Neuronal stem cell (in vitro differentiated cells): ENCODE measurements around the gene CARHSP1.

Experiments used
- DNase-seq: peaks from one replicate; pipeline ENCODE4 v3.0.0-alpha.2; 2013; ENCODE audit warnings: low spot score
- H2AFZ ChIP-seq: one replicate; pipeline ENCODE4 v1.6.1; 2013; ENCODE audit warnings: mild to moderate bottlenecking, low read length, inconsistent platforms
- H2AK5ac ChIP-seq: 2 replicates; pipeline ENCODE4 v1.6.1; 2013; ENCODE audit warnings: low read depth, mild to moderate bottlenecking, inconsistent platforms, low read length, moderate library complexity, mixed read lengths
- H2BK120ac ChIP-seq: 2 replicates; pipeline ENCODE4 v1.6.1; 2013; ENCODE audit warnings: low read depth, mild to moderate bottlenecking, inconsistent platforms, low read length, moderate library complexity, mixed read lengths
- H2BK12ac ChIP-seq: one replicate; pipeline ENCODE4 v1.6.1; 2013; ENCODE audit warnings: low read length, inconsistent platforms
- H2BK15ac ChIP-seq: 2 replicates; pipeline ENCODE4 v1.6.1; 2013; ENCODE audit warnings: mild to moderate bottlenecking, low read length, inconsistent platforms, mixed read lengths
- H2BK5ac ChIP-seq: one replicate; pipeline ENCODE4 v1.6.1; 2013; ENCODE audit warnings: inconsistent platforms, mild to moderate bottlenecking, low read length, moderate library complexity
- H3K14ac ChIP-seq: one replicate; pipeline ENCODE4 v1.6.1; 2013; ENCODE audit warnings: low read length, inconsistent platforms
- H3K18ac ChIP-seq: 2 replicates; pipeline ENCODE4 v1.6.1; 2013; ENCODE audit warnings: low read length, inconsistent platforms
- H3K23ac ChIP-seq: 2 replicates; pipeline ENCODE4 v1.6.1; 2013; ENCODE audit warnings: low read depth, mild to moderate bottlenecking, mixed read lengths, low read length, inconsistent platforms; ENCODE audit not compliant: poor library complexity
- H3K27ac ChIP-seq: replicated peaks from 3 replicates; pipeline ENCODE4 v1.5.1; 2013; ENCODE audit warnings: low read length, inconsistent platforms
- H3K27me3 ChIP-seq, 3 experiments: 2 replicates each; pipeline ENCODE4 v1.6.1; 2013; ENCODE audit warnings: low read length in 3 of 3, mild to moderate bottlenecking in 2 of 3, inconsistent platforms in 1 of 3, low read depth in 1 of 3, mixed read lengths in 1 of 3, moderate library complexity in 1 of 3; ENCODE audit not compliant: control insufficient read depth in 3 of 3, insufficient read depth in 3 of 3
- H3K36me3 ChIP-seq, 2 donors: replicated peaks in 1 of 2; 2 replicates each; pipeline ENCODE4 v1.6.1; 2013; ENCODE audit warnings: low read length in 2 of 2; ENCODE audit not compliant: control insufficient read depth in 2 of 2, insufficient read depth in 2 of 2
- H3K4ac ChIP-seq: 2 replicates; pipeline ENCODE4 v1.6.1; 2013; ENCODE audit warnings: inconsistent platforms, mild to moderate bottlenecking, low read length, moderate library complexity
- H3K4me1 ChIP-seq, 2 donors: 1 replicate in 1 of 2; 2 replicates in 1 of 2; pipeline ENCODE4 v1.6.1; 2013; ENCODE audit warnings: low read length in 2 of 2, low read depth in 1 of 2; ENCODE audit not compliant: control insufficient read depth in 2 of 2, insufficient read depth in 1 of 2
- H3K4me2 ChIP-seq: one replicate; pipeline ENCODE4 v1.6.1; 2013; ENCODE audit warnings: mild to moderate bottlenecking, low read length, inconsistent platforms; ENCODE audit not compliant: insufficient read depth, poor library complexity, severe bottlenecking
- H3K4me3 ChIP-seq, 2 donors: 2 replicates each; pipeline ENCODE4 v1.5.1; 2013; ENCODE audit warnings: low read length in 2 of 2, mild to moderate bottlenecking in 2 of 2, inconsistent platforms in 1 of 2, moderate library complexity in 1 of 2
- H3K79me1 ChIP-seq: one replicate; pipeline ENCODE4 v1.6.1; 2013; ENCODE audit warnings: low read depth, mild to moderate bottlenecking, inconsistent platforms, low read length, moderate library complexity
- H3K9ac ChIP-seq: one replicate; pipeline ENCODE4 v1.6.1; 2013; ENCODE audit warnings: mild to moderate bottlenecking, low read depth, low read length, inconsistent platforms; ENCODE audit not compliant: poor library complexity
- H3K9me3 ChIP-seq, 2 donors: replicated peaks in 1 of 2; 2 replicates each; pipeline versions ENCODE3 to v1.6.1; 2013; ENCODE audit warnings: low read length in 2 of 2, mild to moderate bottlenecking in 2 of 2, inconsistent platforms in 1 of 2, low read depth in 1 of 2, mixed read lengths in 1 of 2, moderate library complexity in 1 of 2; ENCODE audit not compliant: control insufficient read depth in 2 of 2, insufficient read depth in 1 of 2
- H4K8ac ChIP-seq: one replicate; pipeline ENCODE4 v1.6.1; 2013; ENCODE audit warnings: low read depth, mild to moderate bottlenecking, inconsistent platforms, low read length, moderate library complexity
- H4K91ac ChIP-seq: one replicate; pipeline ENCODE4 v1.6.1; 2013; ENCODE audit warnings: low read length, low read depth, mild to moderate bottlenecking, inconsistent platforms; ENCODE audit not compliant: poor library complexity
- WGBS, 2 donors: extraction: QIAGEN DNeasy Blood & Tissue Kit; methylation state at CpG; one replicate each; pipeline ENCODE4 v1.1.7; 2013; ENCODE audit warnings: missing lambda C conversion rate in 2 of 2, mixed read lengths in 1 of 2; ENCODE audit not compliant: insufficient read length in 2 of 2, insufficient replicate concordance in 1 of 2; ENCODE audit errors: extremely low coverage in 2 of 2; 5-methylcytosine and 5-hydroxymethylcytosine counted together

Gene CARHSP1

GRCh38 chr16:8814095-8814806 is 54.6 kb downstream of the CARHSP1 start:
- no peak for DNase-seq
- peaks cover 15 to 91% of the 10 kb centered on the region in 2 donors for H3K36me3 ChIP-seq

GRCh38 chr16:8812162-8812843 is 56.5 kb downstream of the CARHSP1 start:
- H3K27me3 ChIP-seq, result no peaks in the 10 kb centered on the region
- H3K23ac ChIP-seq, result no peak overlapping the region
- no peak overlapping the region for H4K8ac ChIP-seq
- H3K27ac ChIP-seq, result no peak overlapping the region
- H4K91ac ChIP-seq, result no peak overlapping the region
- no peaks in the 10 kb centered on the region for H3K9me3 ChIP-seq
- H2BK120ac ChIP-seq, result no peak overlapping the region
- no peak overlapping the region for H2AK5ac ChIP-seq
- peaks cover 2% of the 10 kb centered on the region for H3K79me1 ChIP-seq
- no peak overlapping the region for H3K4me2 ChIP-seq
- DNase-seq, result no peak
- H3K4me1 ChIP-seq, result no peaks in the 10 kb centered on the region
- H3K36me3 ChIP-seq, result peaks cover 23 to 94% of the 10 kb centered on the region in 2 donors
- no peak overlapping the region for H3K9ac ChIP-seq
- no peak overlapping the region for H2AFZ ChIP-seq
- no peak overlapping the region for H3K18ac ChIP-seq
- H2BK15ac ChIP-seq, result no peak overlapping the region
- H3K4me3 ChIP-seq, result no peak overlapping the region
- H2BK12ac ChIP-seq, result no peak overlapping the region
- no CpG with 5 or more reads among the region's 12 CpGs for WGBS, 2 donors
- no peak overlapping the region for H3K14ac ChIP-seq
- H2BK5ac ChIP-seq, result no peak overlapping the region
- no peak overlapping the region for H3K4ac ChIP-seq

More at GRCh38 chr16:8814095-8814806, 54.6 kb downstream of the CARHSP1 start:
- no peak overlapping the region for H3K4me2 ChIP-seq
- no peak overlapping the region for H2AK5ac ChIP-seq
- H4K8ac ChIP-seq, result no peak overlapping the region
- H4K91ac ChIP-seq, result no peak overlapping the region
- H3K27ac ChIP-seq, result no peak overlapping the region
- no peak overlapping the region for H2BK12ac ChIP-seq
- H3K4me3 ChIP-seq, result no peak overlapping the region
- H2BK120ac ChIP-seq, result no peak overlapping the region
- H3K4me1 ChIP-seq, result peaks cover 0 to 5% of the 10 kb centered on the region in 2 donors
- no peaks in the 10 kb centered on the region for H3K9me3 ChIP-seq
- H3K18ac ChIP-seq, result no peak overlapping the region
- H2AFZ ChIP-seq, result no peak overlapping the region
- H2BK5ac ChIP-seq, result no peak overlapping the region
- no peaks in the 10 kb centered on the region for H3K27me3 ChIP-seq
- WGBS, 2 donors, result no CpG with 5 or more reads among the region's 14 CpGs
- H3K79me1 ChIP-seq, result peaks cover 2% of the 10 kb centered on the region
- H2BK15ac ChIP-seq, result no peak overlapping the region
- H3K14ac ChIP-seq, result no peak overlapping the region
- no peak overlapping the region for H3K9ac ChIP-seq
- H3K23ac ChIP-seq, result no peak overlapping the region
- no peak overlapping the region for H3K4ac ChIP-seq

GRCh38 chr16:8808613-8809353 is 60.0 kb downstream of the CARHSP1 start:
- peaks cover 23 to 97% of the 10 kb centered on the region in 2 donors for H3K36me3 ChIP-seq
- no peak overlapping the region for H2BK15ac ChIP-seq
- H3K79me1 ChIP-seq, result no peaks in the 10 kb centered on the region
- no peak overlapping the region for H2BK5ac ChIP-seq
- H3K4me1 ChIP-seq, result no peaks in the 10 kb centered on the region
- whole genome bisulfite sequencing, 2 donors, result no CpG with 5 or more reads among the region's 11 CpGs
- no peak overlapping the region for H3K4ac ChIP-seq
- H3K27me3 ChIP-seq, result no peaks in the 10 kb centered on the region
- no peak overlapping the region for H3K27ac ChIP-seq
- no peak overlapping the region for H2AK5ac ChIP-seq
- no peak overlapping the region for H3K4me3 ChIP-seq
- H3K14ac ChIP-seq, result no peak overlapping the region
- no peak overlapping the region for H3K23ac ChIP-seq
- no peaks in the 10 kb centered on the region for H3K9me3 ChIP-seq
- H3K4me2 ChIP-seq, result no peak overlapping the region
- no peak overlapping the region for H3K18ac ChIP-seq
- H2AFZ ChIP-seq, result no peak overlapping the region
- no peak overlapping the region for H2BK12ac ChIP-seq
- H4K8ac ChIP-seq, result no peak overlapping the region
- no peak overlapping the region for H3K9ac ChIP-seq
- no peak overlapping the region for H4K91ac ChIP-seq
- no peak overlapping the region for H2BK120ac ChIP-seq
- DNase-seq, result no peak

DNA sequence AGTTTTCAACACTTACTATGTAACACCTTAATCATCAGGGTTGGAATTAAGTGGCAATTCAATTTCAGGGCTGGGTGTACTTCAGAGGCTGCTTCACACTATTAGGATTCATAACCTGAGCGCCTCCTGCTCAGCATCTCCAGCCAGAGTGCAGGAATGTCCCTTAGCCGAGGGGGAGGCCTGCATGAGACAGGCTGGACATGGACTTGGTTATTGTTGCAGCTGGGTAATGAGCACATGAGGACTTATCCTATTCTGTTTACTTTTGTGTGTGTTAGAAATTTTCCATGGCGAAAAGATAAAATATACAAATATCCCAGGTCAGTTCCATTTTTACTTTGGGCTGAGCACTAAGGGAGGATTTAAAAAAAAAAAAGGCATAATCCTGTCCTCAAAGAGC is 60.8 kb downstream of the CARHSP1 start:
- H3K18ac ChIP-seq, result no peak overlapping the region
- H3K9ac ChIP-seq, result no peak overlapping the region
- no peak overlapping the region for H3K4me2 ChIP-seq
- no peak overlapping the region for H2BK5ac ChIP-seq
- H3K4me1 ChIP-seq, result no peaks in the 10 kb centered on the region
- no peak overlapping the region for H2BK15ac ChIP-seq
- H3K79me1 ChIP-seq, result no peaks in the 10 kb centered on the region
- H4K91ac ChIP-seq, result no peak overlapping the region
- H3K9me3 ChIP-seq, result no peaks in the 10 kb centered on the region
- H3K14ac ChIP-seq, result no peak overlapping the region
- no CpG with 5 or more reads among the region's 3 CpGs for WGBS, 2 donors
- H2BK120ac ChIP-seq, result no peak overlapping the region
- H3K27ac ChIP-seq, result no peak overlapping the region
- H2AFZ ChIP-seq, result no peak overlapping the region
- no peak overlapping the region for H2AK5ac ChIP-seq
- H2BK12ac ChIP-seq, result no peak overlapping the region
- H3K4me3 ChIP-seq, result no peak overlapping the region
- no peak overlapping the region for H4K8ac ChIP-seq
- DNase-seq, result no peak
- H3K23ac ChIP-seq, result no peak overlapping the region
- peaks cover 22 to 97% of the 10 kb centered on the region in 2 donors for H3K36me3 ChIP-seq
- no peaks in the 10 kb centered on the region for H3K27me3 ChIP-seq
- no peak overlapping the region for H3K4ac ChIP-seq
